Esophagus muscularis mucosa (tissue), 4 donors: ENCODE measurements around the gene KASH5. TPM values are rescaled to one million over a fixed set of nuclear protein-coding genes. Genes with fewer than 3 reads are reported as not detected.

ENCODE experiments used
- DNase-seq: peaks from one replicate; pipeline ENCODE4 v3.0.0-alpha.2; 2017; ENCODE audit errors: extremely low spot score
- H3K27ac ChIP-seq, 4 donors: fragments of 200-600 bp; sonication (generic); replicated peaks in 1 of 4; 1 replicate in 3 of 4; 2 replicates in 1 of 4; pipeline ENCODE4 v1.5.1; 2016 to 2019; ENCODE audit warnings: mild to moderate bottlenecking in 1 of 4
- H3K27me3 ChIP-seq, 4 donors: fragments of 200-600 bp; sonication (generic); one replicate each; pipeline versions ENCODE4 v1.5.1 to v1.6.0; 2016 to 2019
- H3K36me3 ChIP-seq, 4 donors: fragments of 200-600 bp; sonication (generic); one replicate each; pipeline ENCODE4 v1.5.1; 2016 to 2019
- H3K4me1 ChIP-seq, 4 donors: fragments of 200-600 bp; sonication (generic); one replicate each; pipeline ENCODE4 v1.5.1; 2016 to 2019
- H3K4me3 ChIP-seq, 4 donors: fragments of 200-600 bp; sonication (generic); 1 replicate in 2 of 4; 2 replicates in 2 of 4; pipeline ENCODE4 v1.5.1; 2016 to 2019; ENCODE audit warnings: mild to moderate bottlenecking in 4 of 4, moderate library complexity in 1 of 4
- H3K9me3 ChIP-seq, 4 donors: fragments of 200-600 bp; sonication (generic); 1 replicate in 3 of 4; 2 replicates in 1 of 4; pipeline ENCODE4 v1.5.1; 2016 to 2019
- EP300 ChIP-seq: sonication (generic); formaldehyde crosslinking; IDR thresholded peaks from one replicate; pipeline ENCODE4 v1.6.1; 2017; ENCODE audit warnings: antibody characterized with exemption
- POLR2A ChIP-seq: fragments of 450-650 bp; IDR thresholded peaks from one replicate; pipeline ENCODE4 v1.6.1; 2017; ENCODE audit warnings: antibody characterized with exemption, moderate library complexity, mild to moderate bottlenecking, low read depth
- POLR2AphosphoS5 ChIP-seq, 2 donors: sonication (generic); formaldehyde crosslinking; IDR thresholded peaks; one replicate each; pipeline ENCODE4 v1.6.1; 2017; ENCODE audit warnings: antibody characterized with exemption in 2 of 2
- WGBS: methylation state at CpG from one replicate; pipeline ENCODE4 v1.1.5; 2018; 5-methylcytosine and 5-hydroxymethylcytosine counted together
- intact Hi-C: fragments of 100-400 bp; cut with DNase I; formaldehyde crosslinking; loops from one replicate; pipeline ENCODE4 v1.15.1; 2023
- total RNA-seq, 4 donors: library from RNA; depleted of rRNA; stranded (reverse); fragments of >200 nt; gene quantifications; one replicate each; pipeline versions ENCODE4 v1.1.0 to v1.2.1, GENCODE V29; 2016
- TF ChIP-seq, protein P1 (sequence below), 3 experiments: fragments of 200-600 bp in 2 of 3; fragments of 450-650 bp in 1 of 3; sonication (generic) in 2 of 3; IDR thresholded peaks; one replicate each; pipeline ENCODE4 v1.5.1; 2017 to 2019; ENCODE audit warnings: antibody characterized with exemption in 3 of 3, mild to moderate bottlenecking in 2 of 3, moderate library complexity in 1 of 3

KASH5 gene
- total RNA-seq, 4 donors from 2014 or later, result not detected

DNA sequence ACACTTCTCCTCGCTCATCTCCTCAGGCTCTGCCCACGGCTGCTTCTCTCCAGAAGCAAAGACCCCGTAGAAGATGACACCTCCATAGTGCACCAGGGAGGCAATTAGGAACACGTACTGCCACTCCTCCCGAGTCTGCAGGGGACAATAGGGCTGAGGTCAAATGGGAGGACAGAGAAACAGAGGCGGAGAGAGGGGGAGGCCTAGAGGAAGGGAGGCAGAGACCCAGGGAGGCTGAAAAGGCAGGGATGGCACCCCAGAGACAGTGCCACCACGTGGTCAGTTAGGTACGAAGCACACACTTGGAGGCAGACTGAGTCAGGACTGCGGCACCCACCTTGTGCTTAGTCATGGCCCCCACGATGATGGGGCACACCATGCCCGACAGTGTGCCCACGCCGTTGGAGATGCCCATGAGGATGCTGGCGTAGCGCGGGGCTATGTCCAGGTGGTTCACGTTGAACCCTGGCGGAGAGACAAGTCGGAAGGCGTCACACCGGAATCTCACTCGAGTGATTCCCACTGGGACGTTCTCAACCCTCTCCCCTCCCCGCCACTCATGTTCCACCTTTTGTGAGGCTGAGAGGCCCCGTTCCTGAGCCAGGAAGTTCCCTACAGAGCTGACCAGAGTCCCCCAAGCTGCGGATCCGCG, 42.8 kb downstream of the KASH5 start:
- DNase-seq, result no peak
- TF ChIP-seq POLR2AphosphoS5 (IDR thresholded peaks at IDR 0.05) (no peak), POLR2A (no peak), EP300 (no peak)
- TF ChIP-seq, protein P1, sequence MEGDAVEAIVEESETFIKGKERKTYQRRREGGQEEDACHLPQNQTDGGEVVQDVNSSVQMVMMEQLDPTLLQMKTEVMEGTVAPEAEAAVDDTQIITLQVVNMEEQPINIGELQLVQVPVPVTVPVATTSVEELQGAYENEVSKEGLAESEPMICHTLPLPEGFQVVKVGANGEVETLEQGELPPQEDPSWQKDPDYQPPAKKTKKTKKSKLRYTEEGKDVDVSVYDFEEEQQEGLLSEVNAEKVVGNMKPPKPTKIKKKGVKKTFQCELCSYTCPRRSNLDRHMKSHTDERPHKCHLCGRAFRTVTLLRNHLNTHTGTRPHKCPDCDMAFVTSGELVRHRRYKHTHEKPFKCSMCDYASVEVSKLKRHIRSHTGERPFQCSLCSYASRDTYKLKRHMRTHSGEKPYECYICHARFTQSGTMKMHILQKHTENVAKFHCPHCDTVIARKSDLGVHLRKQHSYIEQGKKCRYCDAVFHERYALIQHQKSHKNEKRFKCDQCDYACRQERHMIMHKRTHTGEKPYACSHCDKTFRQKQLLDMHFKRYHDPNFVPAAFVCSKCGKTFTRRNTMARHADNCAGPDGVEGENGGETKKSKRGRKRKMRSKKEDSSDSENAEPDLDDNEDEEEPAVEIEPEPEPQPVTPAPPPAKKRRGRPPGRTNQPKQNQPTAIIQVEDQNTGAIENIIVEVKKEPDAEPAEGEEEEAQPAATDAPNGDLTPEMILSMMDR (IDR thresholded peaks at IDR 0.05), result no peak
- H3K27me3 ChIP-seq, result peaks cover 10 to 100% (median 82%) of the 10 kb centered on the region in 4 donors
- H3K9me3 ChIP-seq, result no peaks in the 10 kb centered on the region
- peaks cover 9 to 37% (median 18%) of the 10 kb centered on the region in 4 donors for H3K4me1 ChIP-seq
- no peaks in the 10 kb centered on the region for H3K36me3 ChIP-seq
- intact Hi-C loops, result no loop called here
- no peak overlapping the region for H3K27ac ChIP-seq
- H3K4me3 ChIP-seq, result no peak overlapping the region
- 65% methylated on average over 24 of the region's 28 CpGs for WGBS

DNA sequence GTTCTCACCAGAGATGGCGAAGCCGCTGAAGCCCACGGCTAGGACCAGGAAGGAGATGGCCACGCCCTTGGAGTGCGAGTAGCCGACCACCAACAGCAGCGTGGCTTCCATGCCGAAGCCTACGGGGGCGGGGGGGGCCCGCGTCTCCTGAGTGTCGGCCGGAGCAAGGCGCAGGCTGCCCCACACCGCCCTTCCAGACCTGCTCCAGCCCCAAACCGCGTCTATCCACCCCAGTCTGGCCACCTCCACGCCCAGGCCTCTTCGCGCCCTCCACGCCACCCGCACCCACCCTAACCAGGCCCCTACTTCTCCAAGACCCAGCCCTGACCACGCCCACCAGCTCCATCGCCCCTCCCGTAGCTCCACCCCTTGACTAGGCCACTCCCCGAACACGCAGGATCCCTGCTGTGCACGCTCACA, 43.3 kb downstream of the KASH5 start:
- intact Hi-C loops, result no loop called here
- Histone ChIP-seq H3K27me3 (peaks cover 10 to 100% (median 80%) of the 10 kb centered on the region in 4 donors), H3K9me3 (no peaks in the 10 kb centered on the region), H3K36me3 (no peaks in the 10 kb centered on the region), H3K4me1 (peaks cover 9 to 34% (median 15%) of the 10 kb centered on the region in 4 donors), H3K4me3 (no peak overlapping the region), H3K27ac (no peak overlapping the region)
- TF ChIP-seq POLR2AphosphoS5 (IDR thresholded peaks at IDR 0.05), result no peak
- no peak for TF ChIP-seq EP300
- TF ChIP-seq, protein P1 (IDR thresholded peaks at IDR 0.05), result no peak
- no peak for TF ChIP-seq POLR2A
- 51% methylated on average over 17 of the region's 29 CpGs for WGBS
- no peak for DNase-seq

DNA sequence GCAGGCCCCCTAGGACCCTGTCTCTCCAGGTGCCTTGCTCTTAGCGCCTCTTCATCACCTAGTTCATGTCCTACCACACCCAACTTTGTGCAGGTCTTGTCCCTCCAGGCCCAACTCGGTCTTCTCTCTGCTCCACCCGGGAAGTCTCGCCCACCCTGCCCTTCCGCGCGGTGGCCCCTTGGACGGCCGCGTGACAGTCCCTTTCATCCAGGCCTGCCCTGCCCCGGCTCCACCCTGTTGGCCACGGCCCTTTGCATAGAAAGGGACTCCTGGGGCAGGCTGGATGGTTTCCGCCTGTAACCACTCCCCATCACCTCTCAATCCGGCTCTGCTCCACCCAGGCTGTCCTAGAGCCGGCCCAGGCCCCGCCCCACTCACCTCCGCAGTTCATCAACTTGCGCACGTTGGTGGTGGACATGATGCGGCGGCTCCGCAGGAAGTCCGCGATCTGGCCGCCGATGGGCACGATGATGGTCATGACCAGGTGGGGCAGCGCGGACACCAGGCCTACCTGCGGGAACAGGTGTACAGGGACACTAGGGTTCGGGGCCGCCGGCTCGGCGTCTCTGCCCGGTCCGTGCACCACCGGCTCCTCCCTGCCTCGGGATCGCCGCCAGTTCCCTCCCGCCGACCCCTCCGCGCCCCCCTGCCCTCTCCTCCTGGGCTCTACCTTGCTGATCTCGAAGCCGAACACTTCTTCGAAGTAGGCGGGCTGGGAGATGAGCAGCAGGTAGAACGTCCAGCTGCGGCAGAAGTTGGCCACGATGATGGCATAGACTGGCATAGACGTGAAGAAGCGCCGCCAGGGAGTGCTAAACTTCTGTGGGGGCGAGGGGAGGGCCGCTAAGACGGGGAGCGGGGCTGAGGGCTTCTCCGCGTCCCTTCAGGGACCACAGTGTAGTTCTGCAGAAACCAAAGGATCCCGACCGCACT, 44.4 kb downstream of the KASH5 start:
- 18% methylated on average over 26 of the region's 63 CpGs for WGBS
- no peak for DNase-seq
- intact Hi-C loops, result no loop called here
- peaks cover 10 to 100% (median 81%) of the 10 kb centered on the region in 4 donors for H3K27me3 ChIP-seq
- H3K4me3 ChIP-seq, result no peak overlapping the region
- H3K27ac ChIP-seq, result no peak overlapping the region
- no peaks in the 10 kb centered on the region for H3K9me3 ChIP-seq
- H3K36me3 ChIP-seq, result no peaks in the 10 kb centered on the region
- H3K4me1 ChIP-seq, result peaks cover 9 to 37% (median 14%) of the 10 kb centered on the region in 4 donors
- TF ChIP-seq POLR2AphosphoS5 (IDR thresholded peaks at IDR 0.05) (no peak), POLR2A (no peak)

DNA sequence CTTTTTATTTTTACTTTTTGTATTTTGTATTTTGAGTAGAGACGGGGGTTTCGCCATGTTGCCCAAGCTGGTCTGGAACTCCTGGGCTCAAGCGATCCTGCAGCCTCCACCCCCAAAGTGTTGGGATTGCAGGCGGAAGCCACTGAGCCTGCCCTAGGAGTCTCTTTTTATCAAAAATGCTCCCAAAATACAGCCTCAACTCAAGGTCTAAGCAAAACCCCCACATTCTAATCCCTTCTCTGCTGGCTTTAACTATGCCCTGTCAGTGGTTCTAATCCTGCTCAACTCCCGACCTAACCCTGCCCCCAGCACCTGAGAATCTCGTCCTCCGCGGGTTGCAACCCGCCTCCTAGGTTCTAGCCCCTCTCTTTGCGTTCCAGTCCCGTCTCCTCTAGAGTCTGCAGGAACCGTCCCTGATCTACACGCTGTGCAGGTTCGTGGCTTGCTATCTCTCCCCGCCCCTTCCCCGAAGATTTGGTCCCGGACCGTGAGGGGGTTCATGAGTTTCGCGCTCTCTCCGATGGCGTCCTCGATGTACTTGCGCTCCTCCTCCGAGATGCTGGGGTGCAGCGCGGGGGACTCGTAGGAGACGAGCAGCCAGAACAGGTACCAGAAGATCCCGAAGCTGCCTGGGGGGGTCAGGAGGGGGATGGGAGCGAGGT, 45.3 kb downstream of the KASH5 start:
- DNase-seq, result no peak
- H3K4me1 ChIP-seq, result peaks cover 2 to 27% (median 6%) of the 10 kb centered on the region in 4 donors
- H3K27ac ChIP-seq, result no peak overlapping the region
- H3K27me3 ChIP-seq, result peaks cover 5 to 100% (median 77%) of the 10 kb centered on the region in 4 donors
- H3K9me3 ChIP-seq, result no peaks in the 10 kb centered on the region
- WGBS, result 34% methylated on average over 31 of the region's 31 CpGs
- no peak overlapping the region for H3K4me3 ChIP-seq
- intact Hi-C loops, result no loop called here
- H3K36me3 ChIP-seq, result no peaks in the 10 kb centered on the region
- TF ChIP-seq EP300 (no peak), POLR2A (no peak), POLR2AphosphoS5 (IDR thresholded peaks at IDR 0.05) (no peak)
- TF ChIP-seq, protein P1 (IDR thresholded peaks at IDR 0.05), result no peak
